HepG2 (cell line): Measurements from ENCODE around the gene LATS1. TPM values are rescaled to one million over a fixed set of nuclear protein-coding genes. Genes with fewer than 3 reads are reported as not detected.

Source experiments
- AGO2 ChIP-seq: fragments of 200-400 bp; formaldehyde crosslinking; optimal IDR thresholded peaks from 2 replicates; pipeline ENCODE3; 2017; ENCODE audit warnings: mild to moderate bottlenecking, low read depth, low read length, moderate library complexity
- HOXA3 ChIP-seq: sonication (generic); formaldehyde crosslinking; IDR thresholded peaks from 2 replicates; pipeline ENCODE4 v1.5.0; 2020; ENCODE audit warnings: missing genetic modification reagents
- MBD4 ChIP-seq: IDR thresholded peaks from 2 replicates; pipeline ENCODE4 v1.6.1; 2012; ENCODE audit warnings: low read length, inconsistent platforms, borderline replicate concordance
- NCOA1 ChIP-seq: sonication (generic); formaldehyde crosslinking; IDR thresholded peaks from 2 replicates; pipeline ENCODE4 v1.9.0; 2021; ENCODE audit warnings: missing genetic modification reagents
- PITX1 ChIP-seq: sonication (generic); formaldehyde crosslinking; IDR thresholded peaks from 2 replicates; pipeline ENCODE4 v1.5.1; 2020; ENCODE audit warnings: mild to moderate bottlenecking, missing genetic modification reagents
- POLR2G ChIP-seq: fragments of 200-400 bp; formaldehyde crosslinking; IDR thresholded peaks from 2 replicates; pipeline ENCODE4 v1.6.1; 2018; ENCODE audit warnings: mild to moderate bottlenecking, low read depth, low read length, moderate library complexity
- RORA ChIP-seq: sonication (generic); formaldehyde crosslinking; IDR thresholded peaks from 2 replicates; pipeline ENCODE4 v1.5.0; 2020; ENCODE audit warnings: mild to moderate bottlenecking, missing genetic modification reagents, moderate library complexity
- SATB2 ChIP-seq: sonication (generic); formaldehyde crosslinking; IDR thresholded peaks from 2 replicates; pipeline ENCODE4 v1.5.0; 2020; ENCODE audit warnings: missing genetic modification reagents
- SOX13 ChIP-seq, 3 experiments: fragments of 450-650 bp in 1 of 3; sonication (generic) in 1 of 3; formaldehyde crosslinking in 1 of 3; IDR thresholded peaks in 2 of 3; conservative IDR thresholded peaks in 1 of 3; 2 replicates each; pipeline versions ENCODE4 v1.5.0 to v1.6.1; 2016 to 2020; ENCODE audit warnings: antibody characterized with exemption in 1 of 3, mild to moderate bottlenecking in 1 of 3, missing compliant biosample characterization in 1 of 3, missing genetic modification reagents in 1 of 3, moderate library complexity in 1 of 3
- SP1 ChIP-seq, 2 experiments: fragments of 450-650 bp in 1 of 2; sonication (generic) in 1 of 2; formaldehyde crosslinking in 1 of 2; IDR thresholded peaks; 2 replicates each; pipeline versions ENCODE4 v1.4.0 to v1.6.1; 2016 to 2020; ENCODE audit warnings: missing genetic modification reagents in 1 of 2
- THAP7 ChIP-seq: sonication (generic); formaldehyde crosslinking; IDR thresholded peaks from 2 replicates; pipeline ENCODE4 v1.8.1; 2023; ENCODE audit warnings: mild to moderate bottlenecking, missing genetic modification reagents
- ZBTB25 ChIP-seq: IDR thresholded peaks from 2 replicates; pipeline ENCODE4 v1.6.1; 2018; ENCODE audit warnings: missing genetic modification reagents
- ZFP41 ChIP-seq: sonication (generic); formaldehyde crosslinking; IDR thresholded peaks from 2 replicates; pipeline ENCODE4 v1.4.0; 2020; ENCODE audit warnings: mild to moderate bottlenecking, missing genetic modification reagents, borderline replicate concordance
- ZNF234 ChIP-seq: sonication (generic); formaldehyde crosslinking; conservative IDR thresholded peaks from 2 replicates; pipeline ENCODE4 v1.5.1; 2020; ENCODE audit warnings: mild to moderate bottlenecking, missing genetic modification reagents
- ZNF354B ChIP-seq: sonication (generic); formaldehyde crosslinking; IDR thresholded peaks from 2 replicates; pipeline ENCODE4 v1.8.0; 2022; ENCODE audit warnings: mild to moderate bottlenecking, missing genetic modification reagents
- ZNF510 ChIP-seq: sonication (generic); formaldehyde crosslinking; IDR thresholded peaks from 2 replicates; pipeline ENCODE4 v1.4.0; 2020; ENCODE audit warnings: low read depth, mild to moderate bottlenecking, missing genetic modification reagents
- ZNF543 ChIP-seq: sonication (generic); formaldehyde crosslinking; IDR thresholded peaks from 2 replicates; pipeline ENCODE4 v1.4.0; 2020; ENCODE audit warnings: mild to moderate bottlenecking, missing genetic modification reagents
- ZNF704 ChIP-seq: sonication (generic); formaldehyde crosslinking; IDR thresholded peaks from 2 replicates; pipeline ENCODE4 v1.8.1; 2023; ENCODE audit warnings: mild to moderate bottlenecking, inconsistent platforms, moderate library complexity, missing genetic modification reagents, borderline replicate concordance
- ZNF710 ChIP-seq: sonication (generic); formaldehyde crosslinking; IDR thresholded peaks from 2 replicates; pipeline ENCODE4 v1.5.0; 2020; ENCODE audit warnings: mild to moderate bottlenecking, missing genetic modification reagents, borderline replicate concordance
- ZNF740 ChIP-seq: sonication (generic); formaldehyde crosslinking; IDR thresholded peaks from 2 replicates; pipeline ENCODE4 v1.4.0; 2020; ENCODE audit warnings: missing genetic modification reagents
- ZNF747 ChIP-seq: sonication (generic); formaldehyde crosslinking; IDR thresholded peaks from 2 replicates; pipeline ENCODE4 v1.8.1; 2023; ENCODE audit warnings: missing genetic modification reagents, mild to moderate bottlenecking, borderline replicate concordance
- ZNF766 ChIP-seq: sonication (generic); formaldehyde crosslinking; IDR thresholded peaks from 2 replicates; pipeline ENCODE4 v1.5.0; 2020; ENCODE audit warnings: missing genetic modification reagents, borderline replicate concordance
- polyA plus RNA-seq, 8 experiments: library from polyadenylated mRNA; depleted of rRNA in 3 of 8; stranded (reverse) in 7 of 8; unstranded in 1 of 8; fragments of >200 nt; fragmentation: Illumina TruSeq in 4 of 8; extraction: Trizol in 4 of 8; gene quantifications; 2 replicates each; pipeline versions ENCODE4 v1.2.1 to v1.2.3, GENCODE V29; 2011 to 2016; ENCODE audit warnings: low read depth in 4 of 8, missing spikeins in 1 of 8, mixed read lengths in 1 of 8; ENCODE audit not compliant: insufficient read depth in 1 of 8
- total RNA-seq, 5 experiments: library from RNA; depleted of rRNA; stranded (reverse); fragments of >200 nt; fragmentation: Illumina TruSeq; extraction: Trizol; gene quantifications; 2 replicates each; pipeline ENCODE4 v1.2.3, GENCODE V29; 2016; ENCODE audit warnings: low read depth in 1 of 5

The LATS1 gene
- total and polyA plus RNA-seq, 2 of the 13 experiments (the other 11 are each of a cell fraction or from before 2014, with no cell fraction given), result 9.9 to 12.6 TPM

- TF ChIP-seq POLR2G (peak; percentile 55; the same call in 1 of the 2 replicates), ZNF510 (CRISPR knock-in tag) (0 out of 2 replicates have a peak, but pooled peaks have one; percentile 60), SOX13 (IDR thresholded peaks at IDR 0.05) (no peak), SOX13 (CRISPR knock-in tag; conservative IDR thresholded peaks at IDR 0.05 in 1 of 2, IDR thresholded peaks at IDR 0.05 in 1 of 2) (peak in 1 of 2 experiments; percentile 16; a peak in 2 of 4 replicates), AGO2 (peak; percentile 98), ZNF710 (CRISPR knock-in tag) (peak; percentile 62; the same call in 1 of the 2 replicates), SATB2 (CRISPR knock-in tag) (0 out of 2 replicates have a peak, but pooled peaks have one; percentile 60), ZBTB25 (no peak; the same call in 1 of the 2 replicates), THAP7 (CRISPR knock-in tag) (peak; percentile 32; the same call in 1 of the 2 replicates), ZNF740 (CRISPR knock-in tag) (0 out of 2 replicates have a peak, but pooled peaks have one; percentile 49), MBD4 (no peak), NCOA1 (CRISPR knock-in tag) (no peak), ZNF354B (CRISPR knock-in tag) (peak; percentile 63; the same call in 1 of the 2 replicates), SP1 (IDR thresholded peaks at IDR 0.05) (no peak), SP1 (CRISPR knock-in tag; IDR thresholded peaks at IDR 0.05) (peak; percentile 42), HOXA3 (CRISPR knock-in tag) (peak; percentile 74), PITX1 (CRISPR knock-in tag) (peak; percentile 65), ZFP41 (CRISPR knock-in tag) (peak; percentile 67; the same call in 1 of the 2 replicates), ZNF234 (CRISPR knock-in tag) (peak; percentile 96; the same call in 1 of the 2 replicates), ZNF704 (peak; percentile 63; the same call in 1 of the 2 replicates), ZNF766 (CRISPR knock-in tag) (peak; percentile 29; the same call in 1 of the 2 replicates), ZNF747 (CRISPR knock-in tag) (peak; percentile 88; the same call in 1 of the 2 replicates), RORA (no peak), ZNF543 (CRISPR knock-in tag) (peak; percentile 63; the same call in 1 of the 2 replicates)
These were observed 31.8 kb upstream of the LATS1 start, which contains the start of gene PCMT1 (continued) for GRCh38 chr6:149749594-149750135.
